Activated T-cell treated with anti-CD3 and anti-CD28 coated beads for 4 hours (primary cell): ENCODE results near the gene STK11.

Source experiments
- DNase-seq: peaks from one replicate; pipeline ENCODE4 v3.0.0-alpha.2; 2020

Gene STK11

DNA sequence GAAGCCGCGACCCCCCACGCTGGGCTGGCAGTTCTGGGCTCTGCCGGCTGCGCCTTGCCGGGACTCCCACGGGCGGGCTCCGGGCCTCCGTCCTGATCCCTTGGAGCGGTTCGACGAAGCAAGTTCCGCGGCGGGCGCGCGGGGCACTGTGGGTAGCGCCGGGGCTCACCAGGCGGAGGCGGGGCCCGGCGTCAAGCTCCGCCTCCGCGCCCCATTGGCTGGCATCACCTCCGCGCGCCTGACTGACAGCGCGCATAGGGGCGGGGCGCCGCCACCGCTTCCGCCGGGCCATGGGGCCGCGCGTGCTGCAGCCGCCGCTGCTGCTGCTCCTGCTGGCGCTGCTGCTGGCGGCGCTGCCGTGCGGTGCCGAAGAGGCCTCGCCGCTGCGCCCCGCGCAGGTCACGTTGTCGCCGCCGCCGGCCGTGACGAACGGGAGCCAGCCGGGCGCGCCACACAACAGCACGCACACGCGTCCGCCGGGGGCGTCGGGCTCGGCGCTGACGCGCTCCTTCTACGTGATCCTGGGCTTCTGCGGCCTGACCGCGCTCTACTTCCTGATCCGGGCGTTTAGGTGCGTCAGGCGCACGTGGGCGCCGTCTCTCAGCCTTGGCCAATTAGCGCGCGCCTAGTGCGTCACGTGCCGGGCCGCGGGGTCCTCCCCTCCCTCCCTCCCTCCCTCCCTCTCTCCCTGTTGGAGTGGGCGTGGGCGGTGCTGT is 69.8 kb downstream of the STK11 start, which contains the start of gene FAM174C:
FAM174C (plus strand) TSS at position 271 of the 716 bp plus-strand sequence; CDS start at position 291, 20 bp downstream.
- DNase-seq: peak; percentile 96

DNA sequence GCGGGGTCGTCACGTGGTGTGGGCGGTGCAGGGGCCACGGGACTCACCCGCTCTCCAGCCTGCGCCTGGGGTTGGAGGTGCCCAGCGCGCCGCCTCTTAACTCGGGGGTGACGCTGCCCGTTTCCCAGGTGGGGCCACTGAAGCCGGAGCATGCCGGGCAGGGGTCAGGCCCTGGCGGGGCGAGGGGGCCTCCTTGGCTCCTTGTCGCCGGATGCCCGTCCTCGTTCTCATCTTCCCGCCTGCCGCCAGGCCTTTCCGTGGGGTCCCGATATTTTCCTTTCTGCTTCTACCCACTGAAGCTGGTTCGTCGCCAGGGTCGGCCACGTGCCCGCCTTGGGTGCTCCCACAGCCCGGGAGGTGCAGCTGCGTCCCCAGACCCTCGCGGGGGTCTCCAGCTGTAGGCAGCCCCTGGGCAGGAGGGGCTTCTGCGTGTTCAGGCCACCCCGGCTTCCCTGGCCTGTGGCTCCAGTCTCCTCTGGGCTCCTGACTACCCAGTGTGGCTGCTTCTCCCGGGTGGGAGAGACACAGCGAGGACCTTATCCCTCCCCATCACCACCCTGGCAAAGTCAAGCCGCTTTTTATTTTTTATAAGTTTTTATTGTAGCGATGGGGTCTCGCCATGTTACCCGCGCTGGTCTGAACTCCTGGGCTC is 70.5 kb downstream of the STK11 start:
- DNase-seq: no peak

GRCh38 chr19:1276628-1277022 is 71.0 kb downstream of the STK11 start:
- no peak for DNase-seq

DNA sequence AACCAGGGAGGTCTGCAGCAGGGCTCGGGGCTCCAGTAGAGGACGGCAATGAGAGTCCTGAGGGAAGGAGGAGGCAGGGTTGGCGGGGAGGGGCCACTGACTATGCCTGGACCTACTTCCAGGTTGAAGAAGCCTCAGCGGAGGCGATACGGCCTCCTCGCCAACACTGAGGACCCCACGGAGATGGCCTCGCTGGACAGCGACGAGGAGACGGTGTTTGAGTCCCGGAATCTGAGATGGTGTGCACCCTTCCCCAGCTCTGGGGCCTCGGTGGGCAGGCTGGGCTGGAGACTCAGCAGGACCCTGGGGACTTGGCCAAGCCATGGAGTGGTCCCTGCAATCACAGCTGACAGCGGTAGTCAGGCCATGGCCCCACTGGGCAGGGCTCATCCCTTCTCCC is 71.5 kb downstream of the STK11 start:
- DNase-seq: no peak
